Stimulated activated naive CD8-positive, alpha-beta T cell treated with anti-CD3 and anti-CD28 coated beads, Interleukin-15, amount 100 ng/mL, for 72 hours (primary cell): ENCODE measurements around the gene CYTH2.
"Not testable (repeated sequence)": the region's sequence is repeated elsewhere in the genome, so short reads cannot be mapped to it uniquely, and the experiment has no call there.

Source experiments
- ATAC-seq: fragments of 150-1000 bp; cut with Tn5 transposase; 2 replicates; pipeline ENCODE4 v1.10.0; 2021; ENCODE audit warnings: mild to moderate bottlenecking, moderate library complexity
- DNase-seq, 2 donors: peaks; one replicate each; pipeline ENCODE4 v3.0.0; 2021 to 2022
- H3K27ac Mint-ChIP-seq, 2 donors: one replicate each; pipeline ENCODE4 v1.8.0; 2022; ENCODE audit warnings: mild to moderate bottlenecking in 2 of 2, mixed read lengths in 2 of 2, moderate library complexity in 2 of 2
- H3K27me3 Mint-ChIP-seq: one replicate; pipeline ENCODE4 v1.8.0; 2022; ENCODE audit warnings: mixed read lengths
- H3K4me1 Mint-ChIP-seq: one replicate; pipeline ENCODE4 v1.8.0; 2022; ENCODE audit warnings: mild to moderate bottlenecking, mixed read lengths
- H3K4me3 Mint-ChIP-seq, 2 donors: one replicate each; pipeline ENCODE4 v1.8.0; 2022; ENCODE audit warnings: mild to moderate bottlenecking in 2 of 2, mixed read lengths in 2 of 2, moderate library complexity in 1 of 2
- H3K9me3 Mint-ChIP-seq, 2 donors: one replicate each; pipeline ENCODE4 v1.8.0; 2022; ENCODE audit warnings: mixed read lengths in 2 of 2

CYTH2 gene

GRCh38 chr19:48480183-48480557 is 11.0 kb downstream of the CYTH2 start:
- Mint-ChIP-seq H3K9me3 (no peaks in the 10 kb centered on the region), H3K27ac (peak overlapping the region; percentile 48 to 94), H3K4me1 (peaks cover 39% of the 10 kb centered on the region), H3K27me3 (no peaks in the 10 kb centered on the region), H3K4me3 (peak overlapping the region; percentile 82 to 94)
- peak; percentile 18 for ATAC-seq
- no peak for DNase-seq

GRCh38 chr19:48480558-48481500 is 11.7 kb downstream of the CYTH2 start:
- H3K27ac Mint-ChIP-seq, result peak overlapping the region; percentile 94 to 97
- DNase-seq, result peak; percentile 58 to 59
- H3K4me1 Mint-ChIP-seq, result peaks cover 32% of the 10 kb centered on the region
- no peaks in the 10 kb centered on the region for H3K9me3 Mint-ChIP-seq
- peak overlapping the region; percentile 82 to 94 for H3K4me3 Mint-ChIP-seq
- peak; percentile 78 for ATAC-seq
- H3K27me3 Mint-ChIP-seq, result no peaks in the 10 kb centered on the region

- no peak overlapping the region for H3K27ac Mint-ChIP-seq
These were observed 12.9 kb downstream of the CYTH2 start for GRCh38 chr19:48481846-48482639.

GRCh38 chr19:48483301-48483700 is 14.1 kb downstream of the CYTH2 start:
- Mint-ChIP-seq H3K4me3 (no peak overlapping the region), H3K27ac (peak overlapping the region in 1 of 2 donors; percentile 37), H3K4me1 (peaks cover 30% of the 10 kb centered on the region), H3K27me3 (no peaks in the 10 kb centered on the region), H3K9me3 (no peaks in the 10 kb centered on the region)
- ATAC-seq, result no peak
- no peak for DNase-seq

More at GRCh38 chr19:48481846-48482639, 12.9 kb downstream of the CYTH2 start:
- peaks cover 30% of the 10 kb centered on the region for H3K4me1 Mint-ChIP-seq
- DNase-seq (no peak), ATAC-seq (no peak)
- no peaks in the 10 kb centered on the region for H3K9me3 Mint-ChIP-seq
- no peaks in the 10 kb centered on the region for H3K27me3 Mint-ChIP-seq
- H3K4me3 Mint-ChIP-seq, result peak overlapping the region; percentile 82 to 94

GRCh38 chr19:48484247-48484893 is 15.2 kb downstream of the CYTH2 start:
- no peak for ATAC-seq
- Mint-ChIP-seq H3K27ac (peak overlapping the region; percentile 5 to 22), H3K9me3 (no peaks in the 10 kb centered on the region), H3K4me1 (peaks cover 30% of the 10 kb centered on the region), H3K27me3 (no peaks in the 10 kb centered on the region), H3K4me3 (no peak overlapping the region)
- DNase-seq, result no peak

GRCh38 chr19:48484931-48485612 is 15.9 kb downstream of the CYTH2 start:
- peaks cover 29% of the 10 kb centered on the region for H3K4me1 Mint-ChIP-seq
- ATAC-seq, result no peak
- H3K27me3 Mint-ChIP-seq, result peaks cover under 1% of the 10 kb centered on the region
- H3K4me3 Mint-ChIP-seq, result no peak overlapping the region
- no peaks in the 10 kb centered on the region for H3K9me3 Mint-ChIP-seq
- no peak for DNase-seq
- no peak overlapping the region for H3K27ac Mint-ChIP-seq

GRCh38 chr19:48486706-48487105 is 17.5 kb downstream of the CYTH2 start:
- H3K4me3 Mint-ChIP-seq, H3K27me3 Mint-ChIP-seq, H3K27ac Mint-ChIP-seq, ATAC-seq, H3K9me3 Mint-ChIP-seq, DNase-seq: not testable (repeated sequence)
- peaks cover 27% of the 10 kb centered on the region for H3K4me1 Mint-ChIP-seq

GRCh38 chr19:48487544-48487943 is 18.4 kb downstream of the CYTH2 start:
- no peak for DNase-seq
- Mint-ChIP-seq H3K9me3 (no peaks in the 10 kb centered on the region), H3K27me3 (peaks cover 17% of the 10 kb centered on the region), H3K4me1 (peaks cover 28% of the 10 kb centered on the region), H3K4me3 (no peak overlapping the region), H3K27ac (no peak overlapping the region)
- no peak for ATAC-seq

- no peak overlapping the region for H3K4me3 Mint-ChIP-seq
- H3K27ac Mint-ChIP-seq, result no peak overlapping the region
- DNase-seq, result no peak
- H3K9me3 Mint-ChIP-seq, result no peaks in the 10 kb centered on the region
- peaks cover 21% of the 10 kb centered on the region for H3K27me3 Mint-ChIP-seq
- no peak for ATAC-seq
- peaks cover 32% of the 10 kb centered on the region for H3K4me1 Mint-ChIP-seq
These were observed 18.8 kb downstream of the CYTH2 start for GRCh38 chr19:48487948-48488347.

GRCh38 chr19:48488478-48488877 is 19.3 kb downstream of the CYTH2 start:
- peaks cover 35% of the 10 kb centered on the region for H3K4me1 Mint-ChIP-seq
- not testable (repeated sequence) for H3K4me3 Mint-ChIP-seq, ATAC-seq, H3K27ac Mint-ChIP-seq, H3K9me3 Mint-ChIP-seq, DNase-seq
- peaks cover 22% of the 10 kb centered on the region for H3K27me3 Mint-ChIP-seq

- Mint-ChIP-seq H3K9me3 (no peaks in the 10 kb centered on the region), H3K4me3 (no peak overlapping the region), H3K27me3 (peaks cover 30% of the 10 kb centered on the region), H3K4me1 (peaks cover 43% of the 10 kb centered on the region), H3K27ac (no peak overlapping the region)
- ATAC-seq (peak; percentile 53), DNase-seq (peak; percentile 82 to 84)
These were observed 20.5 kb downstream of the CYTH2 start for GRCh38 chr19:48489608-48490216.

GRCh38 chr19:48490981-48491792 is 22.0 kb downstream of the CYTH2 start:
- DNase-seq, result peak; percentile 51
- peak overlapping the region; percentile 62 to 71 for H3K4me3 Mint-ChIP-seq
- no peaks in the 10 kb centered on the region for H3K9me3 Mint-ChIP-seq
- H3K4me1 Mint-ChIP-seq, result peaks cover 43% of the 10 kb centered on the region
- peaks cover 44% of the 10 kb centered on the region for H3K27me3 Mint-ChIP-seq
- peak overlapping the region in 1 of 2 donors; percentile 69 for H3K27ac Mint-ChIP-seq
- ATAC-seq, result peak; percentile 39

- H3K4me1 Mint-ChIP-seq, result peaks cover 43% of the 10 kb centered on the region
- peak overlapping the region in 1 of 2 donors; percentile 69 for H3K27ac Mint-ChIP-seq
- DNase-seq (no peak), ATAC-seq (no peak)
- peak overlapping the region; percentile 62 to 71 for H3K4me3 Mint-ChIP-seq
- no peaks in the 10 kb centered on the region for H3K9me3 Mint-ChIP-seq
- peaks cover 44% of the 10 kb centered on the region for H3K27me3 Mint-ChIP-seq
These were observed 22.6 kb downstream of the CYTH2 start for GRCh38 chr19:48491793-48492123.
